NCI-H82 treated with DMSO at 0.1 percent for 48 hours (cell line): Measurements from ENCODE around the gene COMMD7.
"Not testable (repeated sequence)": the region's sequence is repeated elsewhere in the genome, so short reads cannot be mapped to it uniquely, and the experiment has no call there.

Experiments
- DNase-seq: peaks from one replicate; lab custom pipeline; 2025; ENCODE audit not compliant: unreplicated experiment; lab: John Stamatoyannopoulos, UW

COMMD7 gene

GRCh38 chr20:32767418-32768198 lies 24.3 kb upstream of the COMMD7 start:
- DNase-seq = no peak

DNA sequence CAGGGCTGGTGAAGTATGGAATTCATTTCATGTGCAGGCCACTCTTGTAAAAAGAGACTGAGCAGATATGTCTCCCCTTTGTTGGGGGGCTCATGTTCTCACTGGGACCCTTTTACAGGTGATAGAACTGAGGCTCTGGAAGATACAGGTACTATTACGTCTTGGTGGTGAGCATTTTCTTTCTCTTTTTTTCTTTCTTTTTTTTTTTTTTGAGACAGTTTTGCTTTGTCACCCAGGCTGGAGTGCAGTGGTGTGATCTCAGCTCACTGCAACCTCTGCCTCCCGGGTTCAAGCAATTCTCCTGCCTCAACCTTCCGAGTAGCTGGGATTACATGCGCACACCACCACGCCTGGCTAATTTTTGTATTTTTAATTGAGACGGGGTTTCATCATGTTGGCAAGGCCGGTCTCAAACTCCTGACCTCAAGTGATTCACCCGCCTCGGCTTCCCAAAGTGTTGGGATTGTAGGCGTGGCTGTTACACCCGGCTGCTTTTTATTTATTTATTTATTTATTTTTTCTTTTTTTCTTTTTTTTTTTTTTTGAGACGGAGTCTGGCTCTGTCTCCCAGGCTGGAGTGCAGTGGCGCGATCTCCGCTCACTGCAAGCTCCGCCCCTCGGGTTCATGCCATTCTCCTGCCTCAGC lies 22.1 kb upstream of the COMMD7 start:
- not testable (repeated sequence) for DNase-seq

DNA sequence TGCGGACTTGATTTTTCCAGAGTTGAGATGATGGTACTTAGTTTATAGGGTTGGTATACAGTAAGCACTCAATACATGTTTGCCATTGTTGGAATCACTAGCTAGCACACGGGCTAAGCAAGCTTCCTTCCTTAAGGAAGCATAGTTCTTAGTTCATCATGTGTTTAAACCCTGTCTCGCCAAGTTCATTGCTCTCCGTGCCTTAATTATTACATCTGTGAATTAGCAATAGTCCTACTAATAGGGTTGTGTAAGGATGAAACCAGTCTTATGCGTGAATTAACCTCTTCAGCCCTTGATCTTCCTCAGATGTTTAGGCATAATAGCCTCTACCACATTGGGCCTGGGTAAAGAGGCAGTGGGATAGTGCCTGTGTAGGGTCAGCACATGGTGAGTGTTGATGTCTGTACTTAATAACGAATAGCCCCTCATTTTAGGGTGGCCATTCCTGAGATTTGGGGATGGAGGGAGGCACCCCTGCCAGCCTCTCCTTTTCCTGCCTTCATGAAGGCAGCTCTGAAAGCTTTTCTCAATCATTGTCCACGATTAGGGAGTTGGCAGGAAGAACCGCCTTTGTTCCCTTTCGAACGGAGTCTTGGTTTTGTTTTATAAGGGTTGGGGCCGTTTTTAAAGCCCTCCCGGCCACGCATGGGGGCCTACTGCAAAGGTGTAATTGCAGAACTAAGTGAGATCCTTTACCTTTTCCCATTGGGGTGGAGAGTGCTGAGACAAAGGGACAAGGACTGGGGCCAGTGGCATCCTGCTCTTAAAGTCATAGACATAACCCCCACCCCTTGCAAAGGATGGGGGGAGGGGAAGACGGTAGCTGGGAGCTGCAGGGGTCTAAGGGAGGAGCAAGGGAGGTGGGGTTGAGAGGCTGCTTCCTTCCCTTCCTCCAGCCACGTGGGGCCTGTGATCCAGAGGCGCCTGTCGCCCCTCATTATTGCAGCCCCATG lies 21.0 kb upstream of the COMMD7 start:
- DNase-seq = no peak

GRCh38 chr20:32763202-32764004 lies 20.1 kb upstream of the COMMD7 start:
- DNase-seq = no peak

GRCh38 chr20:32762754-32763201 lies 19.5 kb upstream of the COMMD7 start:
- DNase-seq = no peak

GRCh38 chr20:32761831-32762753 lies 18.8 kb upstream of the COMMD7 start, which contains the start of gene DNMT3B:
Gene DNMT3B, plus strand, starts transcription at chr20:32762385. Its CDS starts 17,939 bp downstream, at chr20:32780324.
- DNase-seq = peak; percentile 37

DNA sequence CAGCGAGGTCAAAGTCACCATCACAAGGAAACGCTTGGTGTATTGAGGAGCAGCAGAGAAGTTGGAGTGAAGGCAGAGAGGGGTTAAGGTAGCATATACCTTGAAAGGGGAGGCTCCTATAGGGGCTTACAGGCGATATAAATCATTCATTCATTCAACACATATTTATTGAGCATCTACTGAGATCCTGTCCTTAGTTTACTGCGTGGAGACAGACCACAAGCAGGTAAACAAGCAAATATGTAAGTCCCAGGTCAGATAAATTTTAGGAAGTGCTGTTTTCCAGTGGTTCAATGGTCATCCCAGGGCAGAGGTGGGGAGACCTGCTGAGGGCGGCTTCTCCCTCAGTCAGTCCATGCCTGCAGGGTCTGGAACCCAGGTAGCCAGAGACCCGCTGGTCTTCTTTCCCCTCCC lies 18.2 kb upstream of the COMMD7 start:
- no peak for DNase-seq

GRCh38 chr20:32756156-32756555 lies 12.9 kb upstream of the COMMD7 start:
- DNase-seq = no peak

GRCh38 chr20:32753731-32754130 lies 10.5 kb upstream of the COMMD7 start:
- DNase-seq = no peak

- DNase-seq = no peak
These were observed 9.4 kb upstream of the COMMD7 start for GRCh38 chr20:32752458-32753250.

DNA sequence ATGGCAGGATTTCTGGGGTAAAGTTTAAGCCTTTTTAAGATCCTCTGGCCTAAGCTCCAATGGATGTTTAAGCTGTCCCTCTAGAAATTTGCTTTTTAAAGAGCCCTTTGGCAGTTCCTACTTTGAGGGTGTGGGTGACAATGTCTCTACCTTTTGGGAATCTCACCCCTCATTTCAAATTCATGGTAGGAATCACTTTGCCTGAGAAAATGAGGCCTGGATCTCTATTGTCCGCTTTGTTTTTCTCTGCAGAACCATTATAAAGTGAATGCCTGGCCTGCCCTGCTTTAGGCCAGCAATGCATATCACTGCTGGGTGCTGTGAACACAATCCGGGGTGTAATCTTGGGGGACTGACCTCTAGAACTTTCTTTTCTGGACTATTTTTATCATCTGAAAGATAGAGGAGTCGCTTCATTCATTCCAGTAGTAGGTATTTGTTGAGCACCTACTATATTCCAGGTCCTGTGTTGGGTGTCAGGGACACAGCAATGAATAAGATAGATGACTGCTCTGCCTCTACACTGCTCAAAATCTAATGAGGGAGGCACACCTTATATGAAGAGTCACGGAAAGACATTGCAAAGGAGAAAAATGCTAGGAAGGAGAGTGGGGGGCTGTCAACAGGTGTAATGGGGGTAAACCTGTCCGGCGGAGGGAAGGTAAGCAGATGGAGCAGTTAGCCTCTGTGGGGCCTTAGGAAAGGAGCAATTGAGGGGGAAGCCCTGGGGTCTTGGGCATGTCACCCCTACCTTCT lies 8.6 kb upstream of the COMMD7 start:
- DNase-seq = no peak

DNA sequence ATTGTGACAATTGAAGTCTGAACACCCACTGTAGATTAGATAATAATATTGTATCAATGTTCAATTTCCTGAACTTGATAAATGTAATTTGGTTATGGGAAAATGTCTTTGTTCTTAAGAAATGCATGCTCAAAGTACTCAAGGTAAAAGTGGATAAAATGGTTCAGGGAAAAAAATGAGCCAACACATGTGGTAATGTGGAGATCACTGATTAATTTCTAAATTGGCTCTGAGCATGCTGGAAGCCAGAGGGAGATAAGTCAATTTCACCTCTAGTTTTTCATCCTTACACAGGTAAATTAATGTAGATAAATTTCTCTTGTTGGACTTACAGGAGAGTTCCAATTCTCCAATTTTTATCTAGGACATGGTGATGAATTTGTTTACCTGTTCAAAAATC lies 8.0 kb upstream of the COMMD7 start:
- DNase-seq = no peak

GRCh38 chr20:32749914-32750637 lies 6.8 kb upstream of the COMMD7 start:
- no peak for DNase-seq

DNA sequence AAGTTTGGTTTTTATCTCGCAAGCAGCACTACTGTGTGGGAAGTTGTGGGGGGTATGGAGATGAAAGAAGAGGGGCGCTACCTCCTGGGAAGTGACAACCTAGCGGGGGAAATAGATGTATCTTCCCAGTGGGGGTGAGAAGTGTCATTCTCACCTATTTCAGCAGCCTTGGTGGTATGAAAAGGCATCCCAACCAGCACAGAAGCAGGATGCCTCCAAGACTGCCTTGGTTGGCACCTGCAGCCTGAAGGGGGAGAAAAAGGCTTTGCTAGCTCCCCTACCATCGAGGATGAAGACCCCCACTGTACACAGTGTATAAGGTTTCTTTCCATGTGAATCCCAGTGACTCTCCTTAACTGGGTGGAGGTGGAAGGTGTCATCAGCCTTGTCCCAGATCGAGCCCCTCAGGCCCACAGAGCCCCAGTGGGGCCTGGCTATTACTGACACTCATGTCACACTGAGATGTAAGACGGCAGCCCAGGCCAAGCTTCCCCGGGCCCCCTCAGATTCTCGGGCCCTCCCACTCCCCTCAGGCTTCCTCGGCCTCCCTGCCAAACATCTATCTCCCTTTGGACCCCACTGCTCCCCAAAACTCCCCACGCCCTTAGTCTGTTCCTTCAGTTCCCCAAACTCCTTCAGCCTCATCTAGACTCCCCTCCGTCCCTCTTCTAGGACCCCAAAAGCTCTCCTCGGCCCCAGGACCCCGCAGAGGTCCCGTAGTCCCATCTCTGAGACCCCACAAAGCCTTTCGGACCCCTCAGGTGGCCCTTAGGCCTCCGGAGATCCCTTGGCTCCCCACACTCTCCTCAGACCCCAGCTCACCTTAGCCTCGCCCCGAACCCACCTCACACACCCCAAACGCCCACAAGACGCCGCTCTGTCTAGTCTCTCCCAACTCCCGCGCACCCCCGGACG lies 688 bp downstream of the COMMD7 start:
- DNase-seq = no peak

GRCh38 chr20:32741151-32741550 lies 2.1 kb downstream of the COMMD7 start:
- DNase-seq = no peak
